GM12878 (cell line): ENCODE data around the gene C1R. TPM values are rescaled to one million over a fixed set of nuclear protein-coding genes. Genes with fewer than 3 reads are reported as not detected.

Experiments
- ATAC-seq: fragments of 200-7000 bp; cut with Tn5 transposase; 3 replicates; pipeline ENCODE4 v1.9.1; 2020; ENCODE audit warnings: mild to moderate bottlenecking, moderate library complexity
- BruUV-seq: library from RNA; stranded (reverse); fragments of 400-500 nt; replicated peaks from 2 replicates; lab custom pipeline; 2021; lab: Mats Ljungman, UMichigan
- CTCF ChIA-PET: fragments of 300-600 bp; sonication (Branson Sonifier 250); formaldehyde crosslinking; extraction: SDS; loops from one replicate; lab custom pipeline; 2021; ENCODE audit warnings: inconsistent platforms; lab: Yijun Ruan, JAX
- POLR2A ChIA-PET: fragments of 350-600 bp; formaldehyde crosslinking; extraction: SDS; loops from one replicate; lab custom pipeline; 2021; ENCODE audit warnings: inconsistent platforms; lab: Charles Lee
- RAD21 ChIA-PET: fragments of 300-600 bp; sonication (Branson Sonifier 250); formaldehyde crosslinking; loops from one replicate; lab custom pipeline; 2023; ENCODE audit warnings: antibody characterized with exemption; ENCODE audit not compliant: unreplicated experiment; lab: Charles Lee
- SMC1A ChIA-PET: fragments of 300-600 bp; sonication (Branson Sonifier 250); formaldehyde crosslinking; loops from one replicate; lab custom pipeline; 2023; ENCODE audit not compliant: unreplicated experiment, uncharacterized antibody; lab: Charles Lee
- DNase-seq: peaks from one replicate; pipeline ENCODE4 v3.0.0-alpha.2; 2011; ENCODE audit warnings: low read depth, low spot score
- FAIRE-seq: peaks from 3 replicates; lab custom pipeline; 2011; peaks lifted over from hg19 to GRCh38; lab: Jason Lieb, UNC
- H2AFZ ChIP-seq: 2 replicates; pipeline ENCODE4 v1.6.0; 2011; ENCODE audit warnings: low read depth, low read length, control low read depth; ENCODE audit not compliant: control insufficient read depth
- H3K27ac ChIP-seq: 2 replicates; pipeline ENCODE4 v1.5.1; 2011; ENCODE audit warnings: control low read depth; ENCODE audit not compliant: control insufficient read depth, insufficient read depth
- H3K27me3 ChIP-seq, 2 experiments: replicated peaks in 1 of 2; 2 replicates each; pipeline versions ENCODE4 v1.6.0 to v1.6.1; 2011; ENCODE audit warnings: low read length in 1 of 2; ENCODE audit not compliant: control insufficient read depth in 2 of 2, insufficient read depth in 2 of 2
- H3K36me3 ChIP-seq, 2 experiments: 2 replicates each; pipeline ENCODE4 v1.5.1; 2011; ENCODE audit warnings: low read length in 1 of 2; ENCODE audit not compliant: control insufficient read depth in 2 of 2, insufficient read depth in 2 of 2
- H3K4me1 ChIP-seq: 2 replicates; pipeline ENCODE4 v1.6.1; 2011; ENCODE audit warnings: mild to moderate bottlenecking, low read length, moderate library complexity, mixed read lengths; ENCODE audit not compliant: control insufficient read depth, insufficient read depth
- H3K4me2 ChIP-seq: 2 replicates; pipeline ENCODE4 v1.6.0; 2011; ENCODE audit warnings: control low read depth; ENCODE audit not compliant: control insufficient read depth, insufficient read depth
- H3K4me3 ChIP-seq: fragments of 200-600 bp; sonication (generic); 2 replicates; pipeline ENCODE4 v1.5.1; 2016
- H3K79me2 ChIP-seq: 2 replicates; pipeline ENCODE4 v1.6.0; 2011; ENCODE audit warnings: low read length; ENCODE audit not compliant: control insufficient read depth, insufficient read depth
- H3K9ac ChIP-seq: 2 replicates; pipeline ENCODE4 v1.8.0; 2011; ENCODE audit warnings: low read length, control low read depth, mixed read lengths; ENCODE audit not compliant: control insufficient read depth, insufficient read depth
- H3K9me3 ChIP-seq: replicated peaks from 3 replicates; pipeline ENCODE4 v1.5.1; 2011; ENCODE audit warnings: mild to moderate bottlenecking, low read length; ENCODE audit not compliant: control insufficient read depth, insufficient read depth
- H4K20me1 ChIP-seq: 2 replicates; pipeline ENCODE4 v1.6.0; 2011; ENCODE audit not compliant: control insufficient read depth, insufficient read depth
- CHD2 ChIP-seq: IDR thresholded peaks from 2 replicates; pipeline ENCODE4 v1.6.1; 2011; ENCODE audit warnings: low read depth, low read length, improper control_type of control experiment, borderline replicate concordance
- EP300 ChIP-seq, 2 experiments: fragments of 150-350 bp in 1 of 2; IDR thresholded peaks; 2 replicates each; pipeline ENCODE4 v1.6.1; 2011 to 2012; ENCODE audit warnings: low read depth in 2 of 2, low read length in 2 of 2, borderline replicate concordance in 1 of 2, improper control_type of control experiment in 1 of 2, inconsistent platforms in 1 of 2; ENCODE audit not compliant: control insufficient read depth in 1 of 2
- ETV6 ChIP-seq, 2 experiments: fragments of 450-650 bp in 1 of 2; IDR thresholded peaks in 1 of 2; conservative IDR thresholded peaks in 1 of 2; 2 replicates each; pipeline ENCODE4 v1.6.1; 2014; ENCODE audit warnings: antibody characterized with exemption in 1 of 2, borderline replicate concordance in 1 of 2, low read depth in 1 of 2, mild to moderate bottlenecking in 1 of 2, moderate library complexity in 1 of 2
- FOXM1 ChIP-seq: IDR thresholded peaks from 2 replicates; pipeline ENCODE4 v1.6.1; 2012; ENCODE audit warnings: low read depth, mild to moderate bottlenecking, inconsistent platforms, low read length, moderate library complexity
- JUND ChIP-seq: IDR thresholded peaks from 2 replicates; pipeline ENCODE4 v1.6.1; 2012; ENCODE audit warnings: low read depth, mild to moderate bottlenecking, low read length, improper control_type of control experiment, moderate library complexity
- MEF2A ChIP-seq: IDR thresholded peaks from 2 replicates; pipeline ENCODE4 v1.6.1; 2011; ENCODE audit warnings: low read depth, mild to moderate bottlenecking, low read length, moderate library complexity; ENCODE audit not compliant: insufficient read depth
- MTA2 ChIP-seq: fragments of 450-650 bp; IDR thresholded peaks from 2 replicates; pipeline ENCODE4 v1.6.1; 2016; ENCODE audit warnings: low read depth, mild to moderate bottlenecking, moderate library complexity
- MYB ChIP-seq: fragments of 150-350 bp; IDR thresholded peaks from 2 replicates; pipeline ENCODE4 v1.6.1; 2014; ENCODE audit warnings: mild to moderate bottlenecking, low read depth, low read length, borderline replicate concordance
- PAX5 ChIP-seq: IDR thresholded peaks from 2 replicates; pipeline ENCODE4 v1.6.1; 2011; ENCODE audit warnings: low read depth, low read length, borderline replicate concordance
- SIN3A ChIP-seq: IDR thresholded peaks from 2 replicates; pipeline ENCODE4 v1.6.1; 2012; ENCODE audit warnings: low read depth, low read length, improper control_type of control experiment
- SP1 ChIP-seq: IDR thresholded peaks from one replicate; pipeline ENCODE4 v1.6.1; 2011; ENCODE audit warnings: low read depth, low read length
- YBX1 ChIP-seq: fragments of 450-650 bp; IDR thresholded peaks from 2 replicates; pipeline ENCODE4 v1.6.1; 2016; ENCODE audit warnings: antibody characterized with exemption
- ZBTB11 ChIP-seq: fragments of 450-650 bp; formaldehyde crosslinking; IDR thresholded peaks from 2 replicates; pipeline ENCODE4 v1.5.0; 2022; ENCODE audit warnings: mild to moderate bottlenecking, missing genetic modification characterization
- ZZZ3 ChIP-seq: IDR thresholded peaks from 2 replicates; pipeline ENCODE4 v1.6.1; 2011; ENCODE audit warnings: low read depth; ENCODE audit not compliant: control insufficient read depth, insufficient read length
- WGBS: methylation state at CpG from one replicate; pipeline ENCODE4 v1.1.6; 2016; ENCODE audit warnings: low lambda C conversion rate; ENCODE audit not compliant: insufficient replicate concordance, insufficient coverage; ENCODE audit errors: missing lambda C conversion rate; 5-methylcytosine and 5-hydroxymethylcytosine counted together
- in situ Hi-C: fragments of 300-500 bp; cut with MboI; formaldehyde crosslinking; loops from 9 replicates; pipeline ENCODE4 v1.14.3; 2018; ENCODE audit warnings: mixed read lengths
- intact Hi-C: fragments of 100-400 bp; cut with micrococcal nuclease; formaldehyde crosslinking; loops from one replicate; pipeline ENCODE4 v1.14.2; 2022; ENCODE audit not compliant: unreplicated experiment
- polyA plus RNA-seq, 11 experiments: library from polyadenylated mRNA; depleted of rRNA in 4 of 11; unstranded in 6 of 11; stranded (reverse) in 5 of 11; fragments of >200 nt; fragmentation: Nextera tagmentation in 4 of 11; fragmentation: Illumina TruSeq in 1 of 11; extraction: Ambion mirVana in 4 of 11; extraction: Trizol in 1 of 11; gene quantifications; 1 replicate in 1 of 11; 2 replicates in 10 of 11; pipeline versions ENCODE4 v1.2.1 to v1.2.3, GENCODE V29; 2011 to 2016; ENCODE audit warnings: inconsistent platforms in 2 of 11, missing spikeins in 2 of 11, low read depth in 1 of 11
- total RNA-seq, 4 experiments: library from RNA; depleted of rRNA in 3 of 4; stranded (reverse); fragments of >200 nt in 3 of 4; fragmentation: Illumina TruSeq in 1 of 4; extraction: Trizol in 1 of 4; gene quantifications; 2 replicates each; pipeline versions ENCODE4 v1.2.1 to v1.2.3, GENCODE V29; 2013 to 2021
- TF ChIP-seq, protein P1 (sequence below): fragments of 150-350 bp; IDR thresholded peaks from 2 replicates; pipeline ENCODE4 v1.6.1; 2014; ENCODE audit warnings: mild to moderate bottlenecking, low read depth, low read length

The C1R gene
- total and polyA plus RNA-seq, 10 of the 15 experiments (the other 5 are each of a cell fraction or from before 2014, with no cell fraction given) = 0.31 to 1.9 (median 0.96) TPM; not detected in 1

DNA sequence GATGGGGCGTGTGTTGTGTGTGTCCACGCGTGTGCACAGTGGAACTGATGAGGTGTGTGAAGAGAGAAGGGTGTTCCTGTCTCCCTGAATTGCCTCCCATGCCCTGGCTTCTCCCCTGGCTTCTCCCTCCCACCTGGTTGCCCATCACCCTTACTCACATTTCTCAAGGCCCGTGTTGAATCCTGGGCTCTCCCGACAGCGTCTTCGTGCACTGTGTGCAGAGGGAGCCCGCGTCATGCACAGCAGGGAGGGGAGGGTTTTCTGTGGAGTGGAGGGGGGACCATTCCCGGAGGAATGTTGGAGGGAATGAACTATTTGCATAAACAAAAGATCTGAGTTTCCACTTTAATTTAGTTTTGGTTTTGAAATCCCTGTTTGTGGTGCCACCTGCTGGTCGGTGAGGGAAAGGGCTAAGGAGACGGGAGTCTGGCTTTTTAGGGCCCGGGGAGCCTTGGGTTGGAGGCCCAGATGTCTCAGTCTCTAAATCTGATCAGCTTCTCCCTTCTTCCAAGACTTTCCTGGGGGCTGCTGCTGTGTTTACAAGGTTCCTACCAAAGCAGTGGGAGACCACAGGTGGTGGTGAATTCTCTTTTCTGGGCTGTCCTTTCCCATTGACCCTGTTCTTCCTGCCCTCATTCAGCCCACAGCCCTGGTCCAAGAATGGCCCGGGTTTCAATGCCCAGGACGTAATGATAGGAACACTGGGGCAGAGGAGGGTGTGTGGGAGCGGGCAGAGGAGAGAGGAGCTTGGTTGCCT, at the start of gene C1R (continued):
- no peak for TF ChIP-seq MYB
- no peak for TF ChIP-seq MEF2A

- ChIA-PET RAD21 (no interaction called here), CTCF (interaction anchor here (0.5 to 1.5 kb wide), 12 partner anchors 10 to 1749 kb away, joined by 3 to 5 read pairs (median 3); no protein-coding TSS in a partner anchor)
- no TSS peak for BruUV-seq
Observed at GRCh38 chr12:7141351-7142005, 49.2 kb upstream of the C1R start.

More at GRCh38 chr12:7141351-7142005, 49.2 kb upstream of the C1R start:
- no peaks in the 10 kb centered on the region for H3K79me2 ChIP-seq
- no peaks in the 10 kb centered on the region for H3K4me1 ChIP-seq
- H3K36me3 ChIP-seq = peaks cover 5 to 15% of the 10 kb centered on the region in 2 experiments
- TF ChIP-seq ZZZ3 (no peak), CHD2 (no peak), PAX5 (no peak), SIN3A (no peak), JUND (no peak), FOXM1 (no peak), ZBTB11 (CRISPR knock-in tag) (no peak), YBX1 (no peak), MTA2 (no peak), SP1 (no peak), ETV6 (conservative IDR thresholded peaks at IDR 0.05 in 1 of 2, IDR thresholded peaks at IDR 0.05 in 1 of 2; ENCODE audit: borderline replicate concordance in 1 of 2, low read depth in 1 of 2) (no peak), MYB (no peak), EP300 (IDR thresholded peaks at IDR 0.05; ENCODE audit: borderline replicate concordance in 1 of 2, control insufficient read depth in 1 of 2, low read depth in 2 of 2, low read length in 2 of 2) (no peak)
- TF ChIP-seq, protein P1, sequence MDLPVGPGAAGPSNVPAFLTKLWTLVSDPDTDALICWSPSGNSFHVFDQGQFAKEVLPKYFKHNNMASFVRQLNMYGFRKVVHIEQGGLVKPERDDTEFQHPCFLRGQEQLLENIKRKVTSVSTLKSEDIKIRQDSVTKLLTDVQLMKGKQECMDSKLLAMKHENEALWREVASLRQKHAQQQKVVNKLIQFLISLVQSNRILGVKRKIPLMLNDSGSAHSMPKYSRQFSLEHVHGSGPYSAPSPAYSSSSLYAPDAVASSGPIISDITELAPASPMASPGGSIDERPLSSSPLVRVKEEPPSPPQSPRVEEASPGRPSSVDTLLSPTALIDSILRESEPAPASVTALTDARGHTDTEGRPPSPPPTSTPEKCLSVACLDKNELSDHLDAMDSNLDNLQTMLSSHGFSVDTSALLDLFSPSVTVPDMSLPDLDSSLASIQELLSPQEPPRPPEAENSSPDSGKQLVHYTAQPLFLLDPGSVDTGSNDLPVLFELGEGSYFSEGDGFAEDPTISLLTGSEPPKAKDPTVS = no peak
- no peak for DNase-seq
- H3K4me2 ChIP-seq = no peak overlapping the region
- no peak; the same call in 2 of the 3 replicates for ATAC-seq
- no peak overlapping the region for H2AFZ ChIP-seq
- H3K9me3 ChIP-seq = no peaks in the 10 kb centered on the region; the same call in 2 of the 3 replicates
- H3K27me3 ChIP-seq = no peaks in the 10 kb centered on the region
- H4K20me1 ChIP-seq = no peaks in the 10 kb centered on the region
- H3K9ac ChIP-seq = no peak overlapping the region
- in situ Hi-C loops = no loop called here
- 80% methylated on average over 7 of the region's 7 CpGs for WGBS
- POLR2A ChIA-PET = interaction anchor here (0.6 kb wide), 1 partner anchor 10 kb away, joined by 3 read pairs; no protein-coding TSS in a partner anchor
- intact Hi-C loops = loop anchor here (2.0 to 5.0 kb wide), 3 partner anchors 47 to 496 kb away; partner anchors contain the start of gene PEX5
- FAIRE-seq = no peak
- H3K4me3 ChIP-seq = no peak overlapping the region
- no peak overlapping the region for H3K27ac ChIP-seq
- SMC1A ChIA-PET = interaction anchor here (0.6 to 1.2 kb wide), 2 partner anchors 11 to 45 kb away, joined by 3 read pairs; partner anchors contain the start of gene CLSTN3
